Fibroblast of skin of right biceps (primary cell): Measurements from ENCODE around the gene ANKH.
"Not testable (repeated sequence)": the region's sequence is repeated elsewhere in the genome, so short reads cannot be mapped to it uniquely, and the experiment has no call there.

ENCODE experiments used
- DNase-seq: peaks from one replicate; pipeline ENCODE4 v3.0.0-alpha.2; 2013

ANKH gene

DNA sequence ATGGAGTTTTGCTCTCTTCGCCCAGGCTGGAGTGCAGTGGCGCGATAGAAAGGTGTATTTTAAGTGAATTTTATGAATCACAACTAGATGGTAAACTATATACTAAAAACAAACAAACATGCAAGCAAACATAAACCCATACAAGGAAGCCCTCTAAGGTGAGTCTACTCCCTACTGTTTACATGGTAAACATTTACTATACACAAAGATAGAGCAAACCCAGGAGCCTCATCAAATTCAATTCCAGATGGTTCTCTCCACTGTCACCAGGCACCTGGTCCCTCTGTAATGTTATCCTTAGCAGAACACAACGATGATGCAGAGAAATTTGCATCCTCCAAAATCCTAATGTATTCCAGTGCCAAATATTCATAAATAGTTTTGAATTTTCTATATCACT is 17.9 kb downstream of the ANKH start:
- no peak for DNase-seq

GRCh38 chr5:14852779-14853178 is 18.8 kb downstream of the ANKH start:
- DNase-seq = no peak

GRCh38 chr5:14851999-14852526 is 19.5 kb downstream of the ANKH start:
- DNase-seq = no peak

GRCh38 chr5:14851597-14851996 is 20.0 kb downstream of the ANKH start:
- DNase-seq = no peak

GRCh38 chr5:14851050-14851419 is 20.5 kb downstream of the ANKH start:
- DNase-seq = no peak

DNA sequence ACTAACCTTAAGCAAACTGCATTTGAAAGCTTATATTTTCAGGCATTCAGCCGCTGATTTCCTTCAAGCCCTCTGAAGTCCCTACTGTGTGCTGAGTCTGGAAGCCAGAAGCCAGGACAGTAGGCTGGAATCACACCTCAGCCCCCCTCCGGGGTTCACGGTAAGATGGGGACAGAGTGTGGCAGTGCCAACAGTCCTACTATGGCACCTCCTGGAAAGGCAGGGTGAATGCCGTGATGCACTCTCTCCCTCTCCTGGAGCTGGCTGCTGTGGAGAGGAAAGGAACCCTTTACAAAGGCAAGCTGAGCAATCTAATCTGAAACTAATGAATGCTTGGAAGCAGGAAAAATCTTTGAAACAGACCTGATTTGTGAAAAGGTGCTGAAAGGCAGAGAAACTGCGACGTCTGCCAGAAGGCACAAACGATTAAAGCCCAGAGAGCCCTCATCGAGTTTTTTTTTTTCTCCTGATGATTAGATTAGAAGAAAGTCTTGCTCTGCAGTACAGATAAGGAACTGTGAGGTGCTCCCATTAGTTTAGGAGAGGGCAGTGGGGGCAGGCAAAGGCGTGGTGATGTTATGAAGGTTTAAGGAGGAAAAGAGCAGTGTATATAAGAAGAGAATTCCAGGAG is 21.0 kb downstream of the ANKH start:
- no peak for DNase-seq

GRCh38 chr5:14849516-14850294 is 21.9 kb downstream of the ANKH start:
- no peak for DNase-seq

DNA sequence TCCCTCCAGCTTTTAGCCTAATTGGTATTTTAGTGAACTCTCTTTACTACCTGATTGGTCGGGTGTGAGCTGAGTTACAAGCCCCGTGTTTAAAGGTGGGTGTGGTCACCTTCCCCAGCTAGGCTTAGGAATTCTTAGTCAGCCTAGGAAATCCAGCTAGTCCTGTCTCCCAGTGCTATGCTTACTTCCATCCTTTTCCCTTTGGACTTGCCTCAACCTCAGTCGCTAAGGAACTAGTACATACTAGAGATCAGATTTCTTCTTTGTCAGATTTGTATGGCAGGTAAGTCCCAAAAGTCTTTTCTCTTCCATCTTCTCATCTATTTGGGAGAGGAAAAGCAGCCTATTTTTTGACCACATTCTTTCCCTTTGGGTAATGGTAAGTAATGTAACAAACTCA is 22.6 kb downstream of the ANKH start:
- not testable (repeated sequence) for DNase-seq

DNA sequence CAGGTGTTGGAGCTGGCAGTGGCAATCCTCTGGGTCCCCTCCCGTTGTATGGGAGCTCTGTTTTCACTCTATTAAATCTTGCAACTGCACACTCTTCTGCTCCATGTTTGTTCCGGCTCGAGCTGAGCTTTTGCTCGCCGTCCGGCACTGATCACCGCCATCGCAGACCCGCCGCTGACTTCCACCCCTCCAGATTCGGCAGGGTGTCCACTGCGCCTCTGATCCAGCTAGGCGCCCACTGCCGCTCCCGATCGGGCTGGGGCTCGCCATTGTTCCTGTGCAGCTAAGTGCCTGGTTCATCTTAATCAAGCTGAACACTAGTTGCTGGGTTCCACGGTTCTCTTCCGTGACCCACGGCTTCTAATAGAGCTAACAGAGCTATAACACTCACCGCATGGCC is 23.2 kb downstream of the ANKH start:
- no peak for DNase-seq

DNA sequence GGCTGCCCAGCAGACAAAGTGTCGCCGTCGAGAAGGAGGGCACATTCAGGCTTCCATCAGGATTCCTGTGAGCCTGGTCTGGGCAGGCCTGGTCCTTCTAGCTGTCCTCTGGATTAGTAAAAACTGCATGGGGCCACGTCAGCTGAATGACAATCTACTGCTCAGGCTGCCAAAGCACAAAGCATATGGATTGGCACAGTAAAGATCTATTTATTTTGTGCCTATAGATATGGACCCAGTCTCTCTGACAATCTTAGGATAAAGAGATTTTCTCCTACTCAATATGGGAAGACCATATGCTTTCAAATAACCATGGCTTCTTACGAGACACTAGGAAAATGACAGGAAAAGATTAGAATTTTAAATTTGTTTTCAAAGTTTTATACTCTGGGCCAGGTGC is 24.1 kb downstream of the ANKH start:
- no peak for DNase-seq

DNA sequence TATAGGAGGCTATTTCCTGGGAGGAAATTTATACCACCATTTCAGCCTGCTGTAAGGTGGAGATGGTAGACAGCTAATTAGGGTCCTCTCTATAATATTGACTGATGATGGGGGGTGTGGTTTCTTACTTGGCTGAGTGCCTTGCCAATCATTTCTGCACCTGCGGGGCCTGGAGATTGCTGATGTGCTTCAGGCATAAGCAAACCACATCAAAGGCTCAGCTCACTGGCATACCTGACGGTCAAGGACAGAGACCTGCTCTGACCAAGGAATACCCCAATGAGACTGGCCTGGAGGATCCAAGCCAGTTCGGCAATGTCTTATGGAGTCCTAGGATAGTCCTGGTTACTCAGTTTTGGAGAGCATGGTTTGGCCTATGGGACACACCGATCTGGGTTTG is 29.5 kb downstream of the ANKH start:
- DNase-seq = no peak

DNA sequence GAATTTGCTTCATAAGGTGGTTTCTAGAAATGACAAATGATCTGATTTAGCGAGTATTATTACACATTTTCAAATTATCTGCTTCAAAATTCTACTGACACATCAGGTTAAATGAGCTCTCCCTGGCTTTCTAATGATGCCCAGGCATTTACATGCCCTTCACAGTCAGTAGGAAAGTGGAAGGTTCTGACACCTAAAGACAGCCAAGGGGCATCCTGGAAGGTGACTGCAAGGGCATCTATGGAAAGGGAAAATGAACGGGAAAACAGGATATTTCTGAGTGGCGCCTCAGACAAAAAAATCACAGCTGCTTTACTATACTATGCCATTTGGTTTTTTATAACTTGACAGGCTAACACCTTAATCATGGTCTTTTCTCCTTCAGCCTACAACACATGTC is 31.0 kb downstream of the ANKH start:
- DNase-seq = no peak

GRCh38 chr5:14838396-14839319 is 32.9 kb downstream of the ANKH start:
- no peak for DNase-seq

- DNase-seq = not testable (repeated sequence)
Observed at GRCh38 chr5:14837423-14838122, 34.0 kb downstream of the ANKH start.

GRCh38 chr5:14834584-14835550 is 36.7 kb downstream of the ANKH start:
- no peak for DNase-seq

- DNase-seq = no peak
Observed at GRCh38 chr5:14834062-14834461, 37.5 kb downstream of the ANKH start.

GRCh38 chr5:14831006-14831338 is 40.6 kb downstream of the ANKH start:
- DNase-seq = no peak

DNA sequence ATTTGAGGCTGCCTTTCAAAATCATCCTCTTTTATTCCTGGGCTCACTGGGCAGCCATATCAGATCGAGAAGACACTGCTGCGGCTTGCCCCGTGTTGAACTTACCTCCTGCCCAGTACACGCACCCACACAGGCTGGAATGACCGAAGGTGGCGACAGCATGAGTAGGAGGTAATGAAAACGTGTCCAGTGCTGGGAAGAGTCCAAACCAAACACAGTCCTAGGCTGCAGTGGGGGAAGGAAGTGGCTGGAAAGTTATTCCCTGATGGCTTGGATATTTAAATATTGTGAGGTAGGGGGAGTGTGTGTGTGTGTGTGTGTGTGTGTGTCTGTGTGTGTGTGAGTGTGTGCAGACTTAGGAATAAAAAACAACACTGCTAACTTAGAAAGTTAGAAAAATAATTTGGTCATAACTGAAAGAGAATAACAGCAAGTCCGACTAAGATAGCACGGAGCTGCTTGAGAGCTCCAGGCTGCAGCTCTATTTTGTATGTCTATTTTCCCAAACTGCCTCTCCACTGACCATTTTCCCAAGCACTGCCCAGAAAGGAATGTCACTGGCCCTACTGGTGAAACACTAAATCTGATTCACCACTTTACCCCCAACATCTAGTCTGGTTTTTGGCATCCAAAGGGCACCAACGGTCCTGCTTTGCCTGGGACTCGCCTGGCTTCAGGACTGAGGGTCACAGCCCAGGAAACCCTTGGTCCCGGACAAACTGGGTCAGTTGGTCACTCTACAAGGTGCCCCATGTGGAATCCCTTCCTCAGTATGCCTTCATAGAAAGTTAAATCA is 41.2 kb downstream of the ANKH start:
- DNase-seq = no peak

GRCh38 chr5:14829396-14829795 is 42.2 kb downstream of the ANKH start:
- DNase-seq = no peak

DNA sequence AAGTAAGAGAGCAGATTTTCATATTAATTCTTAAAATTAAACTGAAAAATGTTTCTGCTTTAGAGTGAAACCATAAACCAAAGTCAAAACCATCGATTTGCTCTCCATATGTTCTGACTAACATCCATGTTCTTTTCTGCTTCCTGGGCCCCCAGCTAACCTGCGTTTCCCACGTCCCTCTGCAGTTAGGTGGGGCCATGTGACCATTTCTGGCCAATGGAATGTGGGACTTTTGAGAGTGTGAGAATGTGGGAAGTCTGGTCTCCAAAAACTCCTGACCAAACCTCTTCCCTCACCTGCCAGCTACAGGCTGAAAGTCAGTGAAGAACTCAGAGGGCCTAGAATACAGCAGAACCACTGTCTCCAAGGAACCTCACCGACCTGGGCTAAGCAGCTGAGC is 44.9 kb downstream of the ANKH start:
- DNase-seq = no peak

GRCh38 chr5:14825977-14826376 is 45.6 kb downstream of the ANKH start:
- DNase-seq = no peak
